HCT116 (cell line): ENCODE measurements around the gene STC2. TPM values are rescaled to one million over a fixed set of nuclear protein-coding genes. Genes with fewer than 3 reads are reported as not detected.

Experiments
- ATAC-seq: fragments of 200-7000 bp; cut with Tn5 transposase; 2 replicates; pipeline ENCODE4 v1.9.1; 2020; ENCODE audit warnings: mild to moderate bottlenecking, moderate library complexity
- BruUV-seq: library from RNA; stranded (reverse); fragments of 400-500 nt; replicated peaks from 2 replicates; lab custom pipeline; 2021; lab: Mats Ljungman, UMichigan
- CTCF ChIA-PET: fragments of 300-600 bp; sonication (Branson Sonifier 250); formaldehyde crosslinking; loops from one replicate; lab custom pipeline; 2021; ENCODE audit warnings: antibody characterized with exemption; lab: Charles Lee
- POLR2A ChIA-PET: fragments of 300-600, 350-600 bp; sonication (Branson Sonifier 250); formaldehyde crosslinking; loops from one replicate; lab custom pipeline; 2021; ENCODE audit warnings: antibody characterized with exemption; lab: Charles Lee
- RAD21 ChIA-PET, 2 experiments: fragments of 300-600 bp; sonication (Branson Sonifier 250); formaldehyde crosslinking; loops; one replicate each; lab custom pipeline; 2023; ENCODE audit warnings: low total read pairs in 2 of 2; ENCODE audit not compliant: uncharacterized antibody in 2 of 2, unreplicated experiment in 2 of 2, low non-redundant PET in 1 of 2; lab: Charles Lee
- DNase-seq: peaks from one replicate; pipeline ENCODE4 v3.0.0-alpha.2; 2010; ENCODE audit warnings: low read depth, low spot score
- H2AFZ ChIP-seq: fragments of 200-600 bp; shearing (Covaris generic), sonication (generic); 2 replicates; pipeline ENCODE4 v1.6.1; 2017; ENCODE audit warnings: low read depth, mixed run types, mixed read lengths, antibody characterized with exemption, low read length; ENCODE audit not compliant: poor library complexity, severe bottlenecking
- H3K27ac ChIP-seq: 2 replicates; pipeline ENCODE4 v1.5.1; 2012; ENCODE audit warnings: low read depth, low read length
- H3K27me3 ChIP-seq: fragments of 200-600 bp; sonication (generic); 2 replicates; pipeline ENCODE4 v1.6.1; 2016; ENCODE audit warnings: mixed run types, low read length, mixed read lengths; ENCODE audit not compliant: insufficient read depth
- H3K36me3 ChIP-seq, 2 experiments: fragments of 200-500 bp in 1 of 2; fragments of 200-600 bp in 1 of 2; sonication (Bioruptor generic) in 1 of 2; sonication (generic) in 1 of 2; 2 replicates each; pipeline versions ENCODE4 v1.5.1 to v1.6.1; 2014 to 2016; ENCODE audit warnings: low read length in 2 of 2, inconsistent platforms in 1 of 2, mixed read lengths in 1 of 2, mixed run types in 1 of 2; ENCODE audit not compliant: insufficient read depth in 2 of 2, control insufficient read depth in 1 of 2
- H3K4me1 ChIP-seq, 2 experiments: fragments of 200-600 bp in 1 of 2; sonication (generic) in 1 of 2; 2 replicates each; pipeline versions ENCODE4 v1.5.1 to v1.6.1; 2012 to 2017; ENCODE audit warnings: low read length in 2 of 2, inconsistent platforms in 1 of 2, mild to moderate bottlenecking in 1 of 2, mixed read lengths in 1 of 2, mixed run types in 1 of 2, moderate library complexity in 1 of 2; ENCODE audit not compliant: insufficient read depth in 2 of 2, control insufficient read depth in 1 of 2
- H3K4me2 ChIP-seq: fragments of 200-600 bp; sonication (generic); 2 replicates; pipeline ENCODE4 v1.6.1; 2017; ENCODE audit warnings: mixed run types, low read length, mixed read lengths
- H3K4me3 ChIP-seq, 2 experiments: fragments of 200-600 bp in 1 of 2; sonication (generic) in 1 of 2; replicated peaks in 1 of 2; 2 replicates each; pipeline ENCODE4 v1.5.1; 2011 to 2016; ENCODE audit warnings: low read length in 2 of 2, control low read depth in 1 of 2, low read depth in 1 of 2, mild to moderate bottlenecking in 1 of 2, mixed read lengths in 1 of 2, mixed run types in 1 of 2
- H3K79me2 ChIP-seq: fragments of 200-600 bp; sonication (generic); 2 replicates; pipeline ENCODE4 v1.6.1; 2017; ENCODE audit warnings: mild to moderate bottlenecking, mixed run types, low read length, moderate library complexity, mixed read lengths; ENCODE audit not compliant: insufficient read depth
- H3K9ac ChIP-seq: fragments of 200-600 bp; sonication (generic); 2 replicates; pipeline ENCODE4 v1.6.1; 2016; ENCODE audit warnings: low read length, mixed read lengths
- H3K9me2 ChIP-seq: fragments of 200-600 bp; sonication (generic), shearing (Covaris generic); 2 replicates; pipeline ENCODE4 v1.6.1; 2017; ENCODE audit warnings: mixed run types, mild to moderate bottlenecking, moderate library complexity; ENCODE audit not compliant: insufficient read depth
- H3K9me3 ChIP-seq, 2 experiments: fragments of 200-500 bp in 1 of 2; fragments of 200-600 bp in 1 of 2; sonication (Bioruptor generic) in 1 of 2; sonication (generic) in 1 of 2; 2 replicates each; pipeline ENCODE4 v1.6.1; 2014 to 2017; ENCODE audit warnings: low read length in 2 of 2, mixed read lengths in 2 of 2, inconsistent platforms in 1 of 2, low read depth in 1 of 2, mild to moderate bottlenecking in 1 of 2, mixed run types in 1 of 2, moderate library complexity in 1 of 2; ENCODE audit not compliant: control insufficient read depth in 1 of 2, insufficient read depth in 1 of 2
- H4K20me1 ChIP-seq: fragments of 200-600 bp; sonication (generic), shearing (Covaris generic); 2 replicates; pipeline ENCODE4 v1.6.1; 2017; ENCODE audit warnings: mixed run types, mild to moderate bottlenecking, moderate library complexity; ENCODE audit not compliant: insufficient read depth
- ELF1 ChIP-seq: IDR thresholded peaks from 2 replicates; pipeline ENCODE4 v1.6.1; 2012; ENCODE audit warnings: low read depth, borderline replicate concordance
- EZH2 ChIP-seq: fragments of 200-600 bp; sonication (generic); IDR thresholded peaks from 2 replicates; pipeline ENCODE4 v1.6.1; 2017; ENCODE audit warnings: antibody characterized with exemption, mixed run types
- EZH2phosphoT487 ChIP-seq: fragments of 200-600 bp; IDR thresholded peaks from 2 replicates; pipeline ENCODE4 v1.6.1; 2018; ENCODE audit warnings: antibody characterized with exemption, borderline replicate concordance
- RAD21 ChIP-seq: IDR thresholded peaks from 2 replicates; pipeline ENCODE4 v1.6.1; 2012; ENCODE audit warnings: low read depth, mild to moderate bottlenecking
- SIN3A ChIP-seq: IDR thresholded peaks from 2 replicates; pipeline ENCODE4 v1.6.1; 2012; ENCODE audit warnings: low read depth
- SP1 ChIP-seq: IDR thresholded peaks from 2 replicates; pipeline ENCODE4 v1.6.1; 2012; ENCODE audit warnings: low read depth
- ZFX ChIP-seq: fragments of 450-650 bp; IDR thresholded peaks from 2 replicates; pipeline ENCODE4 v1.6.1; 2017
- ZNF274 ChIP-seq: fragments of 200-500 bp; sonication (Bioruptor generic); IDR thresholded peaks from 2 replicates; pipeline ENCODE4 v1.6.1; 2014; ENCODE audit warnings: mild to moderate bottlenecking, low read depth, low read length, inconsistent platforms
- intact Hi-C: fragments of 100-400 bp; cut with micrococcal nuclease; formaldehyde crosslinking; loops from 2 replicates; pipeline ENCODE4 v1.10.0; 2022
- total RNA-seq: library from RNA; stranded (reverse); gene quantifications from one replicate; pipeline ENCODE4 v1.2.1, GENCODE V29; 2021; ENCODE audit not compliant: unreplicated experiment
- TF ChIP-seq, protein P1 (sequence below), 3 experiments: fragments of 200-600 bp in 1 of 3; sonication (generic) in 1 of 3; IDR thresholded peaks in 2 of 3; conservative IDR thresholded peaks in 1 of 3; 2 replicates each; pipeline ENCODE4 v1.5.1; 2012 to 2017; ENCODE audit warnings: low read depth in 2 of 3, low read length in 2 of 3, antibody characterized with exemption in 1 of 3, borderline replicate concordance in 1 of 3, control low read depth in 1 of 3, mild to moderate bottlenecking in 1 of 3, mixed read lengths in 1 of 3, mixed run types in 1 of 3, moderate library complexity in 1 of 3; ENCODE audit not compliant: insufficient read depth in 1 of 3

STC2 gene
- total RNA-seq, 1 experiment from 2014 or later, result 97.3 TPM

DNA sequence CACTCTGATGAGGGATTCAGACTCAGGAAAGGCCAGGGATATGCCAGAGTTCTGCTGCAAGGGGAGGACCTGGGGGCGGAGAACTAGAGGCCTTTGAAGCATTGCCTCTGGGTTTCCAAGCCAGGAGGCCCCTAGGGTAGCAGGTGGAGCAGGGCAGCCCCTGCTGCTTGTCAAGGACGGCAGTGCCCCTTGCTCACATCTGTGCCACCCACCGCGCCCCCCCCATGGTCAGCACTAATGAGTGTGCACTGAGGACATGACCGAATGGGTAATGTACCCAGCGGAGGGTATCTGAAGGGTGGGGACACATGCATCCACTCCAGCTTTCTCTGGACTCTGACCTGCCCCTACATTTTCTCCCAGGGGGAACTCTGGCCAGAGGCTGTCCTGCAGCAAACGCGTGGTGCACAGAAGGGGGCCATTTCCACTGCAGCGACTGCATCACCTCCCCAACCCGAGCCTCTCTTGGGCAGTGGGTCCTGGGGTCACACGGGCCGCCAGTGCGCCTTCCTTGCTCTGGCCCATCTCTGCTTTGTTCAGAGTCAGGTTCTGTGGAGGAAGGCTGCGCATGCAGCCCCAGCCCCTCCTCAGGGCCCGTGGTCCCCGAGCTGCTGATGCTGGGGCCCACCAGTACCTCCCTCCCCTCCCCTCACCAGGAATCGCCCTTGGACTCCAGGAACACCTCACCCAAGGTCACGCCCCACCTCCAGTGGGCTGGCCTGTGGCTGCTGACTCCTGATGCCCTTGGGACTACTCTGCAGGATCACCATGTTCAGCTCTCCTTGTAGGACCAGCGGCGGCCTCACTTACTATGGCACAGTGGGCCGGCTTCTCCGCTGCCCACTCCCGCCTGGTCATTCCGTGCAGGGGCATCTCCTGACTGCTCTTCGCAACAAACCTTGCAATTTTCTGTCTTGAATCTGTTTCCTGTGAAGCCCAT lies 31.2 kb downstream of the STC2 start:
- CTCF ChIA-PET, result interaction anchor here (1.0 to 1.5 kb wide), 2 partner anchors 9 to 35 kb away, joined by 3 to 4 read pairs; no protein-coding TSS in a partner anchor
- intact Hi-C loops, result no loop called here
- Histone ChIP-seq H2AFZ (no peak overlapping the region), H3K9me3 (no peaks in the 10 kb centered on the region), H4K20me1 (no peaks in the 10 kb centered on the region), H3K4me2 (no peak overlapping the region), H3K4me3 (no peak overlapping the region), H3K36me3 (no peaks in the 10 kb centered on the region), H3K79me2 (no peaks in the 10 kb centered on the region), H3K27me3 (no peaks in the 10 kb centered on the region), H3K4me1 (peaks cover 12 to 24% of the 10 kb centered on the region in 2 experiments), H3K9ac (no peak overlapping the region), H3K27ac (no peak overlapping the region), H3K9me2 (no peaks in the 10 kb centered on the region)
- POLR2A ChIA-PET, result interaction anchor here (6.4 kb wide), 1 partner anchor 33 kb away, joined by 67 read pairs; the partner anchor contains the start of gene STC2
- DNase-seq (no peak), ATAC-seq (no peak)
- RAD21 ChIA-PET, result interaction anchor here in 1 of 2 experiments (0.8 kb wide), 1 partner anchor 35 kb away, joined by 3 read pairs; no protein-coding TSS in a partner anchor
- BruUV-seq, result no TSS peak
- no peak for TF ChIP-seq EZH2
- no peak for TF ChIP-seq SIN3A
- no peak for TF ChIP-seq SP1

DNA sequence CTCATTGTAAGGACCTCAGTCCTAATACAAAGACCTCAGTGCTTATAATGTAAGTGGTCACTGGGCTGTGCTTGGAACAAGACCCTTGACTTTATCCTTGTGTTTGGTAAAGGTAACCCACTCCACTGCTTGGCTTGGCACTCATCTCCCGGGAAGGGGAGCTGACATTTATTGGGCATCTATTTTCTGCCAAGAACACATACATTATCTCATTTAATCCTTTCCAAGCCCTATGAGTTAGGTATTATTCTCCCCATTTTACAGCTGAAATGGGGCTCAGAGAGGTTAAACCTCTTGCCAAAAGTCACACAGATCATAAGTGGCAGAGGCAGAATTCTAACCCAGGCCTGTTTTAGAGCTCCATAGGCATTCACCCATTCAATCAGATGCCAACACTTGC lies 32.4 kb downstream of the STC2 start:
- H3K4me1 ChIP-seq, result peaks cover 7 to 20% of the 10 kb centered on the region in 2 experiments; a peak in 3 of 4 replicates
- CTCF ChIA-PET, result interaction anchor here (0.7 to 4.9 kb wide), 4 partner anchors 10 to 320 kb away, joined by 3 to 113 read pairs (median 6); partner anchors contain the start of gene STC2

More for the DNA sequence above, 32.4 kb downstream of the STC2 start:
- no peaks in the 10 kb centered on the region for H3K79me2 ChIP-seq
- ChIA-PET RAD21 (interaction anchor here (0.7 to 3.4 kb wide), 3 partner anchors 36 kb away, joined by 3 to 27 read pairs (median 5); no protein-coding TSS in a partner anchor), POLR2A (interaction anchor here (6.4 kb wide), 1 partner anchor 34 kb away, joined by 67 read pairs; the partner anchor contains the start of gene STC2)
- intact Hi-C loops, result loop anchor here (2.0 kb wide), 1 partner anchor 277 kb away; no protein-coding TSS in a partner anchor
- no peak overlapping the region for H3K27ac ChIP-seq
- no peaks in the 10 kb centered on the region for H3K9me2 ChIP-seq
- no peak for ATAC-seq
- H3K4me3 ChIP-seq, result no peak overlapping the region
- no peak overlapping the region for H3K4me2 ChIP-seq
- no peak overlapping the region for H3K9ac ChIP-seq
- TF ChIP-seq, protein P1, sequence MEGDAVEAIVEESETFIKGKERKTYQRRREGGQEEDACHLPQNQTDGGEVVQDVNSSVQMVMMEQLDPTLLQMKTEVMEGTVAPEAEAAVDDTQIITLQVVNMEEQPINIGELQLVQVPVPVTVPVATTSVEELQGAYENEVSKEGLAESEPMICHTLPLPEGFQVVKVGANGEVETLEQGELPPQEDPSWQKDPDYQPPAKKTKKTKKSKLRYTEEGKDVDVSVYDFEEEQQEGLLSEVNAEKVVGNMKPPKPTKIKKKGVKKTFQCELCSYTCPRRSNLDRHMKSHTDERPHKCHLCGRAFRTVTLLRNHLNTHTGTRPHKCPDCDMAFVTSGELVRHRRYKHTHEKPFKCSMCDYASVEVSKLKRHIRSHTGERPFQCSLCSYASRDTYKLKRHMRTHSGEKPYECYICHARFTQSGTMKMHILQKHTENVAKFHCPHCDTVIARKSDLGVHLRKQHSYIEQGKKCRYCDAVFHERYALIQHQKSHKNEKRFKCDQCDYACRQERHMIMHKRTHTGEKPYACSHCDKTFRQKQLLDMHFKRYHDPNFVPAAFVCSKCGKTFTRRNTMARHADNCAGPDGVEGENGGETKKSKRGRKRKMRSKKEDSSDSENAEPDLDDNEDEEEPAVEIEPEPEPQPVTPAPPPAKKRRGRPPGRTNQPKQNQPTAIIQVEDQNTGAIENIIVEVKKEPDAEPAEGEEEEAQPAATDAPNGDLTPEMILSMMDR (IDR thresholded peaks at IDR 0.05 in 2 of 3, conservative IDR thresholded peaks at IDR 0.05 in 1 of 3; ENCODE audit: borderline replicate concordance in 1 of 3, insufficient read depth in 1 of 3, low read depth in 2 of 3, low read length in 2 of 3), result no peak
- TF ChIP-seq ZFX (no peak), ZNF274 (no peak), ELF1 (no peak), RAD21 (no peak), EZH2phosphoT487 (no peak)
- no peaks in the 10 kb centered on the region for H4K20me1 ChIP-seq
- H2AFZ ChIP-seq, result no peak overlapping the region
- H3K9me3 ChIP-seq, result no peaks in the 10 kb centered on the region
- no peaks in the 10 kb centered on the region for H3K36me3 ChIP-seq
- BruUV-seq, result no TSS peak
- H3K27me3 ChIP-seq, result no peaks in the 10 kb centered on the region
- no peak for DNase-seq
